Metanephros (tissue), 2 donors: ENCODE data around the gene DCAF6. TPM values are rescaled to one million over a fixed set of nuclear protein-coding genes. Genes with fewer than 3 reads are reported as not detected.

Experiments used
- small RNA-seq: library from RNA; depleted of rRNA; stranded (forward); fragments of <200 nt; gene quantifications from one replicate; pipeline ENCODE3, GENCODE V24; 2014; ENCODE audit warnings: low replicate concordance
- total RNA-seq: library from RNA; depleted of rRNA; stranded (reverse); fragments of >200 nt; gene quantifications from one replicate; pipeline ENCODE4 v1.2.3, GENCODE V29; 2014

DCAF6 gene, protein sequence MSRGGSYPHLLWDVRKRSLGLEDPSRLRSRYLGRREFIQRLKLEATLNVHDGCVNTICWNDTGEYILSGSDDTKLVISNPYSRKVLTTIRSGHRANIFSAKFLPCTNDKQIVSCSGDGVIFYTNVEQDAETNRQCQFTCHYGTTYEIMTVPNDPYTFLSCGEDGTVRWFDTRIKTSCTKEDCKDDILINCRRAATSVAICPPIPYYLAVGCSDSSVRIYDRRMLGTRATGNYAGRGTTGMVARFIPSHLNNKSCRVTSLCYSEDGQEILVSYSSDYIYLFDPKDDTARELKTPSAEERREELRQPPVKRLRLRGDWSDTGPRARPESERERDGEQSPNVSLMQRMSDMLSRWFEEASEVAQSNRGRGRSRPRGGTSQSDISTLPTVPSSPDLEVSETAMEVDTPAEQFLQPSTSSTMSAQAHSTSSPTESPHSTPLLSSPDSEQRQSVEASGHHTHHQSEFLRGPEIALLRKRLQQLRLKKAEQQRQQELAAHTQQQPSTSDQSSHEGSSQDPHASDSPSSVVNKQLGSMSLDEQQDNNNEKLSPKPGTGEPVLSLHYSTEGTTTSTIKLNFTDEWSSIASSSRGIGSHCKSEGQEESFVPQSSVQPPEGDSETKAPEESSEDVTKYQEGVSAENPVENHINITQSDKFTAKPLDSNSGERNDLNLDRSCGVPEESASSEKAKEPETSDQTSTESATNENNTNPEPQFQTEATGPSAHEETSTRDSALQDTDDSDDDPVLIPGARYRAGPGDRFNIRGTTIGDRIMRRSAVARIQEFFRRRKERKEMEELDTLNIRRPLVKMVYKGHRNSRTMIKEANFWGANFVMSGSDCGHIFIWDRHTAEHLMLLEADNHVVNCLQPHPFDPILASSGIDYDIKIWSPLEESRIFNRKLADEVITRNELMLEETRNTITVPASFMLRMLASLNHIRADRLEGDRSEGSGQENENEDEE
- total RNA-seq = 77.6 TPM

DNA sequence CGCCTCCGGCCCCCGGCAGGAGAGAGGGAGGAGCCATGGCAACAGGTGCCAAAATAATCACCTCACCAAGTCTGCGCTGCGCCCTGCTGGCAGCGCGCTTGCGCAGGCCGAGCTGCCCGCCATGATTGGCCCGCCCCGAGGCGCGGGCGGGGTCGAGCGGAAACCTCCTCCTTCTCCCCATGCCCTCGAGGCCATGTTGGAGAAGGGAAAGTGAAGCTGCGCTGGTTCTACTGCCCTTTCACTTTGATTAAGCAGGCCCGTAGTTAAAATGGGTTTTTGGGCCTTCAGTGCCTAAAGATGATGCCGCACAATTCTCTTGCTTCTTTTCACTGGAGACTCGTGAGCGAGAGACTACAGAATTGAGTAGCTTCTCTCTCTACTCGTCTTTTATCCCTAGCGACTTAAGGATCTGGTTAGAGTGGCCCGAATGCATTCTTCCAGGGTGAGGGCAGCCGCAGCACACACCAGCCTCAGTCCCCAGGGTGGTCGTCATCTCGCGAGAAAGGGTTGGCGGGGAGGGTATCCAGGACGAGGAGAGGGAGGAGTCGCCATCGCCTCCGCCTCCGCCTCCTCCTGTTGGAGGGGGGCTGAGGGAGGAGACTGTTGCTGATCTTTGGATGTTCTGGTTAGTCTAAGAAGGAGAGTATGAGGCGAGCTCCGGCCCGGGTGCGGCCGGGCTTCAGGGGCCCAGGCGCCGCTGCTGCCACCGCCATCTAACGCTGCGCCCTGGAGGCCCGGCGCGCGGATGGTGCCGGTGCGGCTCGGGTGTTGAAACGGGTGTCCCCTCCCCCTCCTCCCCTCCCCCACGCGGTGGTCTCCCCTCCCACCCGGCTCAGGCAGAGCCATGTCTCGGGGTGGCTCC, at the start of gene DCAF6:
DCAF6 (plus strand) TSS at position 616 of the 862 bp plus-strand sequence; CDS start at position 845, 229 bp downstream.

DNA sequence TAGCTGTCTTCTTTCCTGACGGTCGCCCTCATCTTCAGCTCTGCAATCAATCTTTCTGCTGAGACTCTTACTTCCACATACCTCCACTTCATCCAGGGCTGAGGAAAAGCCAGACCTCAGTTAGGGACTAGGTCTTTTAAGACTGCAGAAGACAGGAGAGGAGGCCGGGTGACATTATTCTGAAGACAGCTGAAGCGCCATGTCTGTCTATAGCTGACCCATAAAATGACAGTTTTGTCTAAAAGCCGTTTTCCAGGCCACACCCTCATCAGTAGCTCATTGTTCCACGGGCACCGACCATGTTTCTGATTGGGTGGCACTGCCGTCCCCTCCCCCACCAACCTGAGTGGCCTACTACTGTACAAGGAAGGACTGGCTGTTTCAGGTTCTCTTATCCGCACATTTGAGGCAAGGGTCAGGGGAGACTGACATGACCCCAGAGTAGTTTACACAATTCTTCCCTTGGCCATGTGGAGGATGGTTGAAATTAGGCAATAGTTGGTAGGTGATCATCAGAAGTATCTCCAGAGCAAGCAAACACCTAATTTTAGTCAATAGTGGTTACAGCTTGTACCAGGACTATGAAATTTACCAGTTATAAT, 22.5 kb upstream of the DCAF6 start, which contains the start of gene ADCY10:
ADCY10 (minus strand) TSS at position 240 of the 602 bp plus-strand sequence. CDS start 8,994 bp downstream, outside the sequence.

DNA sequence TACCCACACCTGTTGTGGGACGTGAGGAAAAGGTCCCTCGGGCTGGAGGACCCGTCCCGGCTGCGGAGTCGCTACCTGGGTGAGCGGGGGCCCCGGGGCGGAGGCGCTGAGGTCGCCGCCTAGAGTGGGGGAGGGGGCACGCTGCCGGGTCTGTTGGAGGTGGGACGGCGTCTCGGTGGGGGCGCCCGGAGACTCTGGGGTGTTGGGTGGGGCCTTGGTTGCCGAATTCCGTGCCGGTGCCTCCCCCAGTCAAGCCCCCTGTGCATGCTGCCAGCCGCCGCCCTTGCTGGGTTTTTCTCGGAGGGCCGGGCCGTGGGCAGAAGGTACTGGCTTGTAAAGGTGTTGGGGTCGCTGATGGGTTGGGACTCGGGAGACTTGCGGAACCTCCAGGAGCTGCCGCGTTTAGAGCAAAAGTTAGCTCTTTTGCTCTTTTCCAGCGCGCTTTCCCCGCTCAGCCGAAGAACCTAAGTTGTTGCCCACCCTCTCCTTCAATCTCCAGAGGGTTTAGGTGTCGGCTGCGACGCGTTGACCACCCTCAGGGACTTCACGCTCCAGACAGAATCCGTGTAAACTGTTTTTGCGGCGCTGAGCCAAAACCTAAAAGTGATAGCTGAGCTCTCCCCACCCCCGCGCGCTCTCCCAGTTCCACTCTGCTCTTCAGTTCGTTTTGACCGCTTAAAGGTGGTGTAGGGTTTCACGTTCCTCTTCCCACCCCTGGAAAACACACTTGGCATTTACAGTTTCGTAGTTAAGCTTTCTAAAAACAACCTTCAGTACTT, 636 bp downstream of the DCAF6 start, which contains the start of gene MPC2:
MPC2 (minus strand) TSS at position 143 of the 779 bp plus-strand sequence. CDS start 1,231 bp downstream, outside the sequence.

Small RNA genes within 50 kb of the gene (small RNA-seq; reads per million reads assigned to genes)
- gene MIR1255B2 = not detected

Other genes starting within 250 kb of the DCAF6 start
- gene MPZL1, start 214.7 kb upstream of the DCAF6 start, total RNA-seq = 76.5 TPM
- gene ADCY10, start 22.5 kb upstream of the DCAF6 start, total RNA-seq = 0.18 TPM
- gene MPC2, start 389 bp downstream of the DCAF6 start, total RNA-seq = 68.6 TPM
- 14.5 TPM for gene GPR161, start 200.2 kb downstream of the DCAF6 start, total RNA-seq
- 27.7 TPM for gene TIPRL, start 242.3 kb downstream of the DCAF6 start, total RNA-seq